Measurements from ENCODE around the gene LINS1.

GRCh38 chr15:100614918-100615317 is 12.9 kb upstream of the LINS1 start:
- TF ChIP-seq, protein P1, sequence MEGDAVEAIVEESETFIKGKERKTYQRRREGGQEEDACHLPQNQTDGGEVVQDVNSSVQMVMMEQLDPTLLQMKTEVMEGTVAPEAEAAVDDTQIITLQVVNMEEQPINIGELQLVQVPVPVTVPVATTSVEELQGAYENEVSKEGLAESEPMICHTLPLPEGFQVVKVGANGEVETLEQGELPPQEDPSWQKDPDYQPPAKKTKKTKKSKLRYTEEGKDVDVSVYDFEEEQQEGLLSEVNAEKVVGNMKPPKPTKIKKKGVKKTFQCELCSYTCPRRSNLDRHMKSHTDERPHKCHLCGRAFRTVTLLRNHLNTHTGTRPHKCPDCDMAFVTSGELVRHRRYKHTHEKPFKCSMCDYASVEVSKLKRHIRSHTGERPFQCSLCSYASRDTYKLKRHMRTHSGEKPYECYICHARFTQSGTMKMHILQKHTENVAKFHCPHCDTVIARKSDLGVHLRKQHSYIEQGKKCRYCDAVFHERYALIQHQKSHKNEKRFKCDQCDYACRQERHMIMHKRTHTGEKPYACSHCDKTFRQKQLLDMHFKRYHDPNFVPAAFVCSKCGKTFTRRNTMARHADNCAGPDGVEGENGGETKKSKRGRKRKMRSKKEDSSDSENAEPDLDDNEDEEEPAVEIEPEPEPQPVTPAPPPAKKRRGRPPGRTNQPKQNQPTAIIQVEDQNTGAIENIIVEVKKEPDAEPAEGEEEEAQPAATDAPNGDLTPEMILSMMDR (conservative IDR thresholded peaks at IDR 0.05; ENCODE audit: low read depth in 2 of 2) = no peak
- TF ChIP-seq EZH2 (IDR thresholded peaks at IDR 0.05; ENCODE audit: low read depth, unreplicated experiment) (no peak), ETS1 (IDR thresholded peaks at IDR 0.05) (no peak), CREB1 (CRISPR knock-in tag; IDR thresholded peaks at IDR 0.05; ENCODE audit: low read depth) (no peak), POLR2AphosphoS5 (IDR thresholded peaks at IDR 0.05; ENCODE audit: low read depth) (no peak), JUNB (IDR thresholded peaks at IDR 0.05; ENCODE audit: unreplicated experiment) (no peak), STAT1 (IDR thresholded peaks at IDR 0.05; ENCODE audit: unreplicated experiment) (no peak), EZH2phosphoT487 (IDR thresholded peaks at IDR 0.05; ENCODE audit: unreplicated experiment) (no peak), ZNF114 (CRISPR knock-in tag; IDR thresholded peaks at IDR 0.05) (no peak), NANOG (IDR thresholded peaks at IDR 0.05; ENCODE audit: borderline replicate concordance) (no peak), ZNF331 (CRISPR knock-in tag; IDR thresholded peaks at IDR 0.05; ENCODE audit: low read depth) (no peak)
- TF ChIP-seq, protein P2, sequence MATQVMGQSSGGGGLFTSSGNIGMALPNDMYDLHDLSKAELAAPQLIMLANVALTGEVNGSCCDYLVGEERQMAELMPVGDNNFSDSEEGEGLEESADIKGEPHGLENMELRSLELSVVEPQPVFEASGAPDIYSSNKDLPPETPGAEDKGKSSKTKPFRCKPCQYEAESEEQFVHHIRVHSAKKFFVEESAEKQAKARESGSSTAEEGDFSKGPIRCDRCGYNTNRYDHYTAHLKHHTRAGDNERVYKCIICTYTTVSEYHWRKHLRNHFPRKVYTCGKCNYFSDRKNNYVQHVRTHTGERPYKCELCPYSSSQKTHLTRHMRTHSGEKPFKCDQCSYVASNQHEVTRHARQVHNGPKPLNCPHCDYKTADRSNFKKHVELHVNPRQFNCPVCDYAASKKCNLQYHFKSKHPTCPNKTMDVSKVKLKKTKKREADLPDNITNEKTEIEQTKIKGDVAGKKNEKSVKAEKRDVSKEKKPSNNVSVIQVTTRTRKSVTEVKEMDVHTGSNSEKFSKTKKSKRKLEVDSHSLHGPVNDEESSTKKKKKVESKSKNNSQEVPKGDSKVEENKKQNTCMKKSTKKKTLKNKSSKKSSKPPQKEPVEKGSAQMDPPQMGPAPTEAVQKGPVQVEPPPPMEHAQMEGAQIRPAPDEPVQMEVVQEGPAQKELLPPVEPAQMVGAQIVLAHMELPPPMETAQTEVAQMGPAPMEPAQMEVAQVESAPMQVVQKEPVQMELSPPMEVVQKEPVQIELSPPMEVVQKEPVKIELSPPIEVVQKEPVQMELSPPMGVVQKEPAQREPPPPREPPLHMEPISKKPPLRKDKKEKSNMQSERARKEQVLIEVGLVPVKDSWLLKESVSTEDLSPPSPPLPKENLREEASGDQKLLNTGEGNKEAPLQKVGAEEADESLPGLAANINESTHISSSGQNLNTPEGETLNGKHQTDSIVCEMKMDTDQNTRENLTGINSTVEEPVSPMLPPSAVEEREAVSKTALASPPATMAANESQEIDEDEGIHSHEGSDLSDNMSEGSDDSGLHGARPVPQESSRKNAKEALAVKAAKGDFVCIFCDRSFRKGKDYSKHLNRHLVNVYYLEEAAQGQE (IDR thresholded peaks at IDR 0.05; ENCODE audit: unreplicated experiment) = no peak
- TF ChIP-seq, protein P3, sequence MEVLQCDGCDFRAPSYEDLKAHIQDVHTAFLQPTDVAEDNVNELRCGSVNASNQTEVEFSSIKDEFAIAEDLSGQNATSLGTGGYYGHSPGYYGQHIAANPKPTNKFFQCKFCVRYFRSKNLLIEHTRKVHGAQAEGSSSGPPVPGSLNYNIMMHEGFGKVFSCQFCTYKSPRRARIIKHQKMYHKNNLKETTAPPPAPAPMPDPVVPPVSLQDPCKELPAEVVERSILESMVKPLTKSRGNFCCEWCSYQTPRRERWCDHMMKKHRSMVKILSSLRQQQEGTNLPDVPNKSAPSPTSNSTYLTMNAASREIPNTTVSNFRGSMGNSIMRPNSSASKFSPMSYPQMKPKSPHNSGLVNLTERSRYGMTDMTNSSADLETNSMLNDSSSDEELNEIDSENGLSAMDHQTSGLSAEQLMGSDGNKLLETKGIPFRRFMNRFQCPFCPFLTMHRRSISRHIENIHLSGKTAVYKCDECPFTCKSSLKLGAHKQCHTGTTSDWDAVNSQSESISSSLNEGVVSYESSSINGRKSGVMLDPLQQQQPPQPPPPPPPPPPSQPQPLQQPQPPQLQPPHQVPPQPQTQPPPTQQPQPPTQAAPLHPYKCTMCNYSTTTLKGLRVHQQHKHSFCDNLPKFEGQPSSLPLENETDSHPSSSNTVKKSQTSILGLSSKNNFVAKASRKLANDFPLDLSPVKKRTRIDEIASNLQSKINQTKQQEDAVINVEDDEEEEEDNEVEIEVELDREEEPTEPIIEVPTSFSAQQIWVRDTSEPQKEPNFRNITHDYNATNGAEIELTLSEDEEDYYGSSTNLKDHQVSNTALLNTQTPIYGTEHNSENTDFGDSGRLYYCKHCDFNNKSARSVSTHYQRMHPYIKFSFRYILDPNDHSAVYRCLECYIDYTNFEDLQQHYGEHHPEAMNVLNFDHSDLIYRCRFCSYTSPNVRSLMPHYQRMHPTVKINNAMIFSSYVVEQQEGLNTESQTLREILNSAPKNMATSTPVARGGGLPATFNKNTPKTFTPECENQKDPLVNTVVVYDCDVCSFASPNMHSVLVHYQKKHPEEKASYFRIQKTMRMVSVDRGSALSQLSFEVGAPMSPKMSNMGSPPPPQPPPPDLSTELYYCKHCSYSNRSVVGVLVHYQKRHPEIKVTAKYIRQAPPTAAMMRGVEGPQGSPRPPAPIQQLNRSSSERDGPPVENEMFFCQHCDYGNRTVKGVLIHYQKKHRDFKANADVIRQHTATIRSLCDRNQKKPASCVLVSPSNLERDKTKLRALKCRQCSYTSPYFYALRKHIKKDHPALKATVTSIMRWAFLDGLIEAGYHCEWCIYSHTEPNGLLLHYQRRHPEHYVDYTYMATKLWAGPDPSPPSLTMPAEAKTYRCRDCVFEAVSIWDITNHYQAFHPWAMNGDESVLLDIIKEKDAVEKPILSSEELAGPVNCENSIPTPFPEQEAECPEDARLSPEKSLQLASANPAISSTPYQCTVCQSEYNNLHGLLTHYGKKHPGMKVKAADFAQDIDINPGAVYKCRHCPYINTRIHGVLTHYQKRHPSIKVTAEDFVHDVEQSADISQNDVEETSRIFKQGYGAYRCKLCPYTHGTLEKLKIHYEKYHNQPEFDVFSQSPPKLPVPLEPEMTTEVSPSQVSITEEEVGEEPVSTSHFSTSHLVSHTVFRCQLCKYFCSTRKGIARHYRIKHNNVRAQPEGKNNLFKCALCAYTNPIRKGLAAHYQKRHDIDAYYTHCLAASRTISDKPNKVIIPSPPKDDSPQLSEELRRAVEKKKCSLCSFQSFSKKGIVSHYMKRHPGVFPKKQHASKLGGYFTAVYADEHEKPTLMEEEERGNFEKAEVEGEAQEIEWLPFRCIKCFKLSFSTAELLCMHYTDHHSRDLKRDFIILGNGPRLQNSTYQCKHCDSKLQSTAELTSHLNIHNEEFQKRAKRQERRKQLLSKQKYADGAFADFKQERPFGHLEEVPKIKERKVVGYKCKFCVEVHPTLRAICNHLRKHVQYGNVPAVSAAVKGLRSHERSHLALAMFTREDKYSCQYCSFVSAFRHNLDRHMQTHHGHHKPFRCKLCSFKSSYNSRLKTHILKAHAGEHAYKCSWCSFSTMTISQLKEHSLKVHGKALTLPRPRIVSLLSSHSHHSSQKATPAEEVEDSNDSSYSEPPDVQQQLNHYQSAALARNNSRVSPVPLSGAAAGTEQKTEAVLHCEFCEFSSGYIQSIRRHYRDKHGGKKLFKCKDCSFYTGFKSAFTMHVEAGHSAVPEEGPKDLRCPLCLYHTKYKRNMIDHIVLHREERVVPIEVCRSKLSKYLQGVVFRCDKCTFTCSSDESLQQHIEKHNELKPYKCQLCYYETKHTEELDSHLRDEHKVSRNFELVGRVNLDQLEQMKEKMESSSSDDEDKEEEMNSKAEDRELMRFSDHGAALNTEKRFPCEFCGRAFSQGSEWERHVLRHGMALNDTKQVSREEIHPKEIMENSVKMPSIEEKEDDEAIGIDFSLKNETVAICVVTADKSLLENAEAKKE (CRISPR knock-in tag; IDR thresholded peaks at IDR 0.05) = no peak
